ENCODE data around the gene SAMD4B. TPM values are rescaled to one million over a fixed set of nuclear protein-coding genes. Genes with fewer than 3 reads are reported as not detected.

Gene SAMD4B
- total and polyA plus RNA-seq, 2 experiments from 2014 or later, result 54.8 to 61.0 TPM

- H3K36me3 ChIP-seq (replicated peaks; ENCODE audit: insufficient read depth, low read depth), result no peaks in the 10 kb centered on the region
- H2AFZ ChIP-seq, result no peak overlapping the region
- no peaks in the 10 kb centered on the region for H3K4me1 ChIP-seq (ENCODE audit: insufficient read depth)
- no peak overlapping the region for H3K4me3 ChIP-seq
- no peaks in the 10 kb centered on the region for H3K9me3 ChIP-seq (ENCODE audit: low read depth)
- peaks cover 42% of the 10 kb centered on the region for H4K20me1 ChIP-seq (ENCODE audit: insufficient read depth, poor library complexity, severe bottlenecking)
- H3K4me2 ChIP-seq, result no peak overlapping the region
- TF ChIP-seq EZH2 (IDR thresholded peaks at IDR 0.05; ENCODE audit: borderline replicate concordance) (no peak), EZH2phosphoT487 (IDR thresholded peaks at IDR 0.05; ENCODE audit: low read depth, severe bottlenecking, unreplicated experiment) (no peak), CTCF (IDR thresholded peaks at IDR 0.05; ENCODE audit: poor library complexity) (no peak)
- 92% methylated on average over 4 of the region's 4 CpGs for WGBS (ENCODE audit: low lambda C conversion rate, missing lambda C conversion rate)
- H3K27ac ChIP-seq, result no peak overlapping the region
- H3K27me3 ChIP-seq, result no peaks in the 10 kb centered on the region
- no peaks in the 10 kb centered on the region for H3K9me2 ChIP-seq (replicated peaks; ENCODE audit: insufficient read depth)
- H3K79me2 ChIP-seq, result peaks cover 67% of the 10 kb centered on the region
- no peak for DNase-seq (ENCODE audit: low spot score)
Observed at GRCh38 chr19:39349326-39349725, 7.1 kb downstream of the SAMD4B start.

DNA sequence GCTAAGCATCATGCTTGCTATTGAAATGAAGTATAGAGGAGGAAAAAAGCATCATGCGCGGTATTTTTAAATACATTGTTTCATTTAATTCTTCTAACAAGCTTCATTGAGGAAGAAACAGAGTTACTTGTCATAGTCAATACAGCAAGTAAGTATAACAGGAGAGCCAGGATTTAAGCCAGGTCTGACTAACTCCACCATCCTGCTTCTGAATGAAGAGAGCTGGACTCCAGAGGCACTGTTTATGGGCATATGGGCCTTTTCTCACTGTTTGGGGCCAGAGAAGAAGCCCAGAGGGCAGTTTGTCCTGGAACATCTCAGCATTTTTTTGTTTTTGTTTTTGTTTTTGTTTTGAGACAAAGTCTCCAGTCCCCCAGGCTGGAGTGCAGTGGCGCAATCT is 7.9 kb downstream of the SAMD4B start:
- no peak overlapping the region for H3K4me2 ChIP-seq
- no peaks in the 10 kb centered on the region for H3K27me3 ChIP-seq
- peaks cover 58% of the 10 kb centered on the region for H3K79me2 ChIP-seq
- no peaks in the 10 kb centered on the region for H3K9me2 ChIP-seq (replicated peaks; ENCODE audit: insufficient read depth)
- H3K9me3 ChIP-seq (ENCODE audit: low read depth), result no peaks in the 10 kb centered on the region
- no peak overlapping the region for H3K27ac ChIP-seq
- no peak overlapping the region for H2AFZ ChIP-seq
- H3K4me1 ChIP-seq (ENCODE audit: insufficient read depth), result no peaks in the 10 kb centered on the region
- H3K36me3 ChIP-seq (replicated peaks; ENCODE audit: insufficient read depth, low read depth), result no peaks in the 10 kb centered on the region
- H3K4me3 ChIP-seq, result no peak overlapping the region
- 99% methylated on average over 3 of the region's 3 CpGs for WGBS (ENCODE audit: low lambda C conversion rate, missing lambda C conversion rate)
- DNase-seq (ENCODE audit: low spot score), result no peak
- peaks cover 39% of the 10 kb centered on the region for H4K20me1 ChIP-seq (ENCODE audit: insufficient read depth, poor library complexity, severe bottlenecking)
- TF ChIP-seq EZH2 (IDR thresholded peaks at IDR 0.05; ENCODE audit: borderline replicate concordance), result no peak
- TF ChIP-seq CTCF (IDR thresholded peaks at IDR 0.05; ENCODE audit: poor library complexity), result no peak
- no peak for TF ChIP-seq EZH2phosphoT487 (IDR thresholded peaks at IDR 0.05; ENCODE audit: low read depth, severe bottlenecking, unreplicated experiment)

GRCh38 chr19:39351537-39352064 is 9.4 kb downstream of the SAMD4B start:
- Histone ChIP-seq H3K27ac (no peak overlapping the region), H3K4me2 (no peak overlapping the region), H3K4me3 (no peak overlapping the region), H3K4me1 (ENCODE audit: insufficient read depth) (no peaks in the 10 kb centered on the region), H2AFZ (no peak overlapping the region), H3K79me2 (peaks cover 44% of the 10 kb centered on the region), H3K9me2 (replicated peaks; ENCODE audit: insufficient read depth) (no peaks in the 10 kb centered on the region), H3K9me3 (ENCODE audit: low read depth) (no peaks in the 10 kb centered on the region), H3K36me3 (replicated peaks; ENCODE audit: insufficient read depth, low read depth) (no peaks in the 10 kb centered on the region), H4K20me1 (ENCODE audit: insufficient read depth, poor library complexity, severe bottlenecking) (peaks cover 31% of the 10 kb centered on the region), H3K27me3 (no peaks in the 10 kb centered on the region)
- DNase-seq (ENCODE audit: low spot score), result no peak
- 87% methylated on average over 4 of the region's 4 CpGs for WGBS (ENCODE audit: low lambda C conversion rate, missing lambda C conversion rate)
- TF ChIP-seq EZH2 (IDR thresholded peaks at IDR 0.05; ENCODE audit: borderline replicate concordance) (no peak), EZH2phosphoT487 (IDR thresholded peaks at IDR 0.05; ENCODE audit: low read depth, severe bottlenecking, unreplicated experiment) (no peak), CTCF (IDR thresholded peaks at IDR 0.05; ENCODE audit: poor library complexity) (no peak)

Measured in hepatocyte (in vitro differentiated cells).